ENCODE data around the gene PTPN13. TPM values are rescaled to one million over a fixed set of nuclear protein-coding genes. Genes with fewer than 3 reads are reported as not detected.

The PTPN13 gene
- total RNA-seq, 4 donors from 2014 or later = 3.7 to 18.5 (median 10.1) TPM

GRCh38 chr4:86775061-86775460, 180.9 kb downstream of the PTPN13 start:
- in situ Hi-C loops (cut with MboI; ENCODE audit: low pct_ligation_motif_present in 1 of 4, low pct_unique_long_range_greater_than_20kb in 1 of 4, low sequenced_read_pairs in 3 of 4) = no loop called here
- no peak for DNase-seq
- no peak overlapping the region for H3K27ac ChIP-seq
- TF ChIP-seq POLR2AphosphoS5 (IDR thresholded peaks at IDR 0.05) = no peak
- TF ChIP-seq CTCF (IDR thresholded peaks at IDR 0.05) = no peak
- no peak for TF ChIP-seq EP300 (IDR thresholded peaks at IDR 0.05; ENCODE audit: low read depth)
- TF ChIP-seq POLR2A (IDR thresholded peaks at IDR 0.05) = no peak
- H3K4me3 ChIP-seq = no peak overlapping the region
- H3K4me1 ChIP-seq = no peaks in the 10 kb centered on the region
- peaks cover 0 to 4% (median 0%) of the 10 kb centered on the region in 4 donors for H3K36me3 ChIP-seq
- intact Hi-C loops (cut with DNase I; ENCODE audit: low total_unique reads) = no loop called here
- no peaks in the 10 kb centered on the region for H3K9me3 ChIP-seq
- H3K27me3 ChIP-seq = no peaks in the 10 kb centered on the region
- 60 to 82% methylated on average over 3 to 4 of the region's 4 CpGs for WGBS, 2 donors (ENCODE audit: low coverage in 1 of 2)

GRCh38 chr4:86778175-86778574, 184.1 kb downstream of the PTPN13 start:
- no peak for TF ChIP-seq POLR2A (IDR thresholded peaks at IDR 0.05)
- TF ChIP-seq EP300 (IDR thresholded peaks at IDR 0.05; ENCODE audit: low read depth) = no peak
- in situ Hi-C loops (cut with MboI; ENCODE audit: low pct_ligation_motif_present in 1 of 4, low pct_unique_long_range_greater_than_20kb in 1 of 4, low sequenced_read_pairs in 3 of 4) (no loop called here), intact Hi-C loops (cut with DNase I; ENCODE audit: low total_unique reads) (no loop called here)
- 74 to 89% methylated on average over 4 of the region's 4 CpGs for WGBS, 2 donors (ENCODE audit: low coverage in 1 of 2)
- H3K4me3 ChIP-seq = no peak overlapping the region
- DNase-seq = no peak
- H3K27ac ChIP-seq = no peak overlapping the region
- no peaks in the 10 kb centered on the region for H3K36me3 ChIP-seq
- H3K27me3 ChIP-seq = no peaks in the 10 kb centered on the region
- H3K4me1 ChIP-seq = no peaks in the 10 kb centered on the region
- H3K9me3 ChIP-seq = no peaks in the 10 kb centered on the region

- H3K27ac ChIP-seq = no peak overlapping the region
Observed at GRCh38 chr4:86788826-86789225, 194.7 kb downstream of the PTPN13 start.

GRCh38 chr4:86791126-86791525, 197.0 kb downstream of the PTPN13 start:
- in situ Hi-C loops (cut with MboI; ENCODE audit: low pct_ligation_motif_present in 1 of 4, low pct_unique_long_range_greater_than_20kb in 1 of 4, low sequenced_read_pairs in 3 of 4) = no loop called here
- H3K4me1 ChIP-seq = no peaks in the 10 kb centered on the region
- no peak for TF ChIP-seq CTCF (IDR thresholded peaks at IDR 0.05)
- no peak for TF ChIP-seq EP300 (IDR thresholded peaks at IDR 0.05; ENCODE audit: low read depth)
- no peak for TF ChIP-seq POLR2AphosphoS5 (IDR thresholded peaks at IDR 0.05)
- TF ChIP-seq POLR2A (IDR thresholded peaks at IDR 0.05) = no peak
- intact Hi-C loops (cut with DNase I; ENCODE audit: low total_unique reads) = no loop called here
- H3K36me3 ChIP-seq = peaks cover 0 to 4% (median 0%) of the 10 kb centered on the region in 4 donors
- DNase-seq = no peak
- 99% methylated on average over 8 of the region's 8 CpGs; no CpG with 5 or more reads in 1 of the 2 donors for WGBS, 2 donors (ENCODE audit: low coverage in 1 of 2)
- H3K27me3 ChIP-seq = no peaks in the 10 kb centered on the region
- H3K4me3 ChIP-seq = no peak overlapping the region
- H3K27ac ChIP-seq = no peak overlapping the region
- H3K9me3 ChIP-seq = no peaks in the 10 kb centered on the region

More at GRCh38 chr4:86788826-86789225, 194.7 kb downstream of the PTPN13 start:
- DNase-seq = no peak
- peaks cover 0 to 10% (median 0%) of the 10 kb centered on the region in 4 donors for H3K36me3 ChIP-seq
- intact Hi-C loops (cut with DNase I; ENCODE audit: low total_unique reads) = no loop called here
- H3K9me3 ChIP-seq = no peaks in the 10 kb centered on the region
- 67 to 84% methylated on average over 2 of the region's 2 CpGs for WGBS, 2 donors (ENCODE audit: low coverage in 1 of 2)
- no peaks in the 10 kb centered on the region for H3K27me3 ChIP-seq
- no peak for TF ChIP-seq EP300 (IDR thresholded peaks at IDR 0.05; ENCODE audit: low read depth)
- H3K4me3 ChIP-seq = no peak overlapping the region
- in situ Hi-C loops (cut with MboI; ENCODE audit: low pct_ligation_motif_present in 1 of 4, low pct_unique_long_range_greater_than_20kb in 1 of 4, low sequenced_read_pairs in 3 of 4) = no loop called here
- H3K4me1 ChIP-seq = no peaks in the 10 kb centered on the region

- in situ Hi-C loops (cut with MboI; ENCODE audit: low pct_ligation_motif_present in 1 of 4, low pct_unique_long_range_greater_than_20kb in 1 of 4, low sequenced_read_pairs in 3 of 4) = no loop called here
- H3K36me3 ChIP-seq = no peaks in the 10 kb centered on the region
- intact Hi-C loops (cut with DNase I; ENCODE audit: low total_unique reads) = no loop called here
Observed at GRCh38 chr4:86809809-86810208, 215.7 kb downstream of the PTPN13 start.

More at GRCh38 chr4:86809809-86810208, 215.7 kb downstream of the PTPN13 start:
- 75 to 83% methylated on average over 2 to 3 of the region's 3 CpGs for WGBS, 2 donors (ENCODE audit: low coverage in 1 of 2)
- no peaks in the 10 kb centered on the region for H3K9me3 ChIP-seq
- TF ChIP-seq CTCF (IDR thresholded peaks at IDR 0.05) = no peak
- no peak for TF ChIP-seq EP300 (IDR thresholded peaks at IDR 0.05; ENCODE audit: low read depth)
- no peak for TF ChIP-seq POLR2AphosphoS5 (IDR thresholded peaks at IDR 0.05)
- no peak for TF ChIP-seq POLR2A (IDR thresholded peaks at IDR 0.05)
- DNase-seq = no peak
- H3K27me3 ChIP-seq = no peaks in the 10 kb centered on the region
- H3K27ac ChIP-seq = no peak overlapping the region
- no peak overlapping the region for H3K4me3 ChIP-seq
- H3K4me1 ChIP-seq = no peaks in the 10 kb centered on the region
